HG03521 (cell line): ENCODE data around the gene MSGN1.

Experiments
- ATAC-seq: cut with Tn5 transposase; IDR thresholded peaks from one replicate; pipeline ENCODE4 v1.9.1; 2021; ENCODE audit warnings: mild to moderate bottlenecking, moderate library complexity; ENCODE audit not compliant: unreplicated experiment

Gene MSGN1

DNA sequence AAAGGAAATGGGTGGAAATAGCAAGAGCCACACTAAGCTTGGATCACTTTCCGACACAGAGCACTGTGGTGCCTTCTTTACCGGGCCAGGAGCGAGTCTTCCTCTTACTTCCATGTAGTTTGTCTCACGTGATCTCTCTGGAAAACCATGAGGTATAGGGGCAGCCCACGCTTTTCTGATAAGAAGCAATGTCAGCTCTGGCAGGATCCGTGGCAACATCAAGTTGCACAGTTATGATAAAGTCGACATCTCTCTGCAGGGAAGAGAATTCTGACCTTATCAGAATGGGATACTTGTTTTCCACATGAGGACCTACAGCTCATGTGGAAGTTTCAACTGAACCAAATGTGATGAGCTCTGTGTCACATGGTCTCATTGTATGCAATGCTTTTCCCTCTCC, 29.5 kb downstream of the MSGN1 start:
- ATAC-seq = no peak

DNA sequence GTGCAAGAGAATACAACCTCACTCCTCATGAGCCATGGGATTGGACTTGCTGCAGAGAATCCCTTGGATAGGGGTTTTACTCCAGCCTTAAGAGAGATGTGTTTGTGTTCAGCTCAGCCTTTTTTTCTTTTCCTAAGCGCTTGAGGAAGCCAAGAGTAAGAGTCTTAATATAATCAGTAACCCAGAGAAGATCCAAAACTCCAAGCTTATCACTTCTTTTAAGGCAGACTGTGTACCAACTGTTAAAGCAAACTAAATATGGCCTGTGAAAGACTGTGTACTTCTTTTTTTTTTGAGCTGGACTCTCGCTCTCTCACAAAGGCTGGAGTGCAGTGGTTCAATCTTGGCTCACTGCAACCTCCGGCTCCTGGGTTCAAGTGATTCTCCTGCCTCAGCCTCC, 30.4 kb downstream of the MSGN1 start:
- no peak for ATAC-seq

DNA sequence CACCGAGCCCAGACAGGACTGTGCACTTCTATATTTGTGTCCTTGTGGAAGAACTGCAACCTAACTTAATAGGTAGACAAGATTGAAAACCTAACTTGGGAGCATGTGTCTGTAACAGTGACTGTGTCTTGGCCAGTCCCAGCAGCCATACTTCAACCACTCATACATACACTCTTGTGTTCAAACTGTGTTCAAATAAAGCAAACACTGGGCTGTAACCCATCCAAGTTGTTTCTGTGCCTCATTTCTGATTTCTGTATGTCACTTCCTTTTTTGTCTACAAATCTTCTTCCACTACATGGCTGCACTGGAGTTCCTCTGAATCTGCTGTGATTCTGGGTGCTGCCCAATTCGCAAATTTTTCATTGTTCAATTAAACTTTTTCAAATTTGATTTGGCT, 31.0 kb downstream of the MSGN1 start:
- ATAC-seq = no peak

- no peak for ATAC-seq
Measured at GRCh38 chr2:17849275-17849674, 33.0 kb downstream of the MSGN1 start.

GRCh38 chr2:17850151-17850550, 33.9 kb downstream of the MSGN1 start:
- ATAC-seq = no peak

GRCh38 chr2:17851731-17852585, 35.7 kb downstream of the MSGN1 start:
- peak; percentile 82 for ATAC-seq

DNA sequence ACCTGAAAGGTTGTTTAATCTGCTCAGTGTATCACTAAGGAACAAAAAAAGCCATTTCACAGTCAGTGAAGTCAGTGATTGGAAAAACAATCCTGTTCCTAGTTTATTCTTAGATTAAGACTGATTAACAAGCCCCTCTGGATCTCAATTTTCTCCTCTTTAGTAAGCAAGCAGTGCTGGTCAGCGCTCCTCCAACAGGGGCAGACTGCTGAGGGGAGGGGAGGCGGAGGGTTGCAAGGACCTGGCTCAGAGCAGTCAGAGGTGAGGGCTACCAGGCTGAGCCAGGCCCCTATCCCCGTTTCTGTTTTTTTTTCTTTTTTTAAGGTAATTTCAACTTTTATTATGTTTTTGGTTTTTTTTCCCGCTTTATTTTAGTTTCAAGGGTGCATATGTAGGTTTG, 37.5 kb downstream of the MSGN1 start:
- ATAC-seq = no peak

DNA sequence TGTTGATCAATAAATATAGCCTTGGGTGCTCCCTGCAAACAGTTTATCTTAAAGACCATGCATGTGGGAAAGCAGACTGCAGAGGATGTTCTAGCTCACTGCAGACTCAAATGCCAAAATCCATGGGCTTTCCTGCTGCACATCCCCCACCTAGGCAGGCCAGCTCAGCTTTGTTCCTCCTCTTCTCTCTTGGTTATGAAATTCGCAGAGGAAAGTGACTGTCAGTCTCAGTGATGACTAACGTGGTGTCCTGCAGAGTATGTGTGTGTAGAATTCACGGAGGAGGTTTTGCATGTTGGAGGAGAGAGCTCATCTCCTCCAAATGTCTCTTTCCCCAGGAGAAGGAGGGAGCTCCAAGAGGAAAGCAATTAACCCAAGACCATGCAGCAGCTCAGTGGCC, 40.8 kb downstream of the MSGN1 start:
- no peak for ATAC-seq

DNA sequence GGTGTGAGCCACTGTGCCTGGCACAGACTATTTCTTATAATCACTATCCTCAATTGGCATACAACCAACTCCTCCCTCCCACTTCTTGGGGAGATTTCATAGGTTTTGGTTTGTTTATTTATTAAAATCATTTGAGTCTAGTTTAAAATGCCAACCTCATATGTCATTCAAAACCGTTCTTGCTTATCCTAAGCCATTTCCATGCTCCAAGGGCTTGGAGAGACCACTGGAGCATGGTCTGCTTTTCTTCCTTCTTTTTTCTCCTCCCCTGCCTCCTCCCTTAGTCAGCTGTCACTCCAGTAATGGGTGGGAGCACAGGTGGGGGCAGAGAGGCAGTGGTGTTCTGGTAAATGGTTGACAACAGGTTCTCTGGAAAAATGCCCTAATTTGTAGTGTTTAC, 41.8 kb downstream of the MSGN1 start:
- ATAC-seq = no peak

- ATAC-seq = no peak
Measured at GRCh38 chr2:17863539-17863938, 47.3 kb downstream of the MSGN1 start.

DNA sequence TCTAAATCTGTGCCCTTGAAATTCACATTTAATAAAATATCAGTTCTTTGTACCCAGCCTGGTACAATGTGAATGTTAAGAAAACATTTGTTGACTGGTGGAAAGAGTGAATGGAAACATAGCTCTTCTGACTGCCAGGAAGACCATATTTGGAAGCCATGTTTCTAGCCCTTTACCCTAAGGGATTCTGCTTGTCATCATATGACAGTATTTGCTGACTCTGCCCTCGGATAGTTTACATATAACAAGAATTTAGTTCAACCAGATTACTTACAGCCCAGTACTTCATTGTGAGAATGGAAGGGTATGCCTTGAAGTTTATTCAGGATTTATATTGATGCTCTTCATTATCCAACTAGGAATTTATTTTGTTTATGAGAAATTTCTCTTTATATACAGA, 48.4 kb downstream of the MSGN1 start:
- no peak for ATAC-seq

DNA sequence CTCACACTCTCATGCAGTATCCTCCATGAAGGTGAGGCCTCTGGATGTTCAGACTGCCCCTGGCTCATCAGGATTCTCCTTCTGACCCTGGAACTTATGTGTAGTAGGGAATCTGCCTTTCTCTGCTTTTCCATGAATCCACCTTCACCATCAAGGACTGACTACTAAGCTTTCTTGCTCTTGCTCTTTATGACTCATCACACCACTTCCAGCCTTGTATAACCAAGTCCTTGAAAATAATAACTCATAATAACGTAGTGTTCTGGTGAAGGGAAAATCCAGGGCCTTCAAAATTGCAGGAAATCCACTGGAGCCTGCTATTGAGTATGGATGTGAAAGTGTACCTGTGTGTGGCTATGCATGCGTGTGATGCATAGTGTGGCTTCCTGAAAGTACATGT, 50.9 kb downstream of the MSGN1 start:
- no peak for ATAC-seq
